HEK293 (cell line): ENCODE data around the gene ZNF292.

Experiments used
- REPIN1 ChIP-seq: fragments of 450-650 bp; formaldehyde crosslinking; IDR thresholded peaks from 2 replicates; pipeline ENCODE4 v1.5.1; 2017; ENCODE audit warnings: missing biosample characterization, missing genetic modification characterization, low read depth
- ZBTB1 ChIP-seq: fragments of 450-650 bp; formaldehyde crosslinking; IDR thresholded peaks from 2 replicates; pipeline ENCODE4 v1.5.1; 2016; ENCODE audit warnings: missing biosample characterization, missing genetic modification characterization
- ZNF37A ChIP-seq: fragments of 450-650 bp; IDR thresholded peaks from 2 replicates; pipeline ENCODE4 v1.5.1; 2018; ENCODE audit warnings: missing biosample characterization, missing genetic modification characterization
- ZNF426 ChIP-seq: fragments of 450-650 bp; formaldehyde crosslinking; IDR thresholded peaks from 2 replicates; pipeline ENCODE4 v1.5.1; 2017; ENCODE audit warnings: missing biosample characterization, missing genetic modification characterization, mild to moderate bottlenecking, inconsistent platforms, moderate library complexity
- ZNF791 ChIP-seq: fragments of 450-650 bp; formaldehyde crosslinking; IDR thresholded peaks from 2 replicates; pipeline ENCODE4 v1.5.1; 2016; ENCODE audit warnings: missing biosample characterization, missing genetic modification characterization

DNA sequence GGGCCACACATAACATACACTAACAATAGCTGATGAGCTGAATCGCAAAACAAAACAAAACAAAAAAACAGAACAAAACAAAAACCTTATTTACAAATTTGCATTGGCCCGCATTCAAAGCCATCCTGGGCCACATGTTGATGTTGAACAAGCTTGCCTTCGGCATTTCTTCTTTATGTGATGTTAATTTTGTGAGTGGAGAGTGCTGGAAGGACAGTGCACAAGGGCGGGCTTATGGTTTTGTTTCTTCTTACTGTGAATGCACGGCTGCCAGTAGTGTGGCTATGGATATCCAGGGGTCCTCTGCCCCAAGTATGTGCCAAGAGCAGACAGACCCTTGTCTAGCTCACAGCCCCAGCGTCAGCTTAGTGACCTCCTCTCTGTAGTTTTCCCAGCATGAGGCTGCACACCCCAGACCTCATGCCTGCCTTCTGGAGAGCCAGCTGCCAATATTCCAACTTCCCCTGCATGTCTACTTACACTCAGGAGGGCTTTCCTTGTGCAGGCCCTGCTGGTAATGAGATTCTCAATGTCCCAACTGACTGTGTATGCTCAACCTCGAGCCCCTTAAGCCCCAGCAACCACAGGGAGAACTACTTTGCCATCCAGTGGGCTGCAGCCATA, 24.9 kb downstream of the ZNF292 start:
- TF ChIP-seq REPIN1 (tag by site-specific recombination) (no peak), ZBTB1 (tag by site-specific recombination) (no peak), ZNF426 (tag by site-specific recombination) (no peak), ZNF37A (tag by site-specific recombination) (no peak), ZNF791 (tag by site-specific recombination) (no peak)
